EL (cell line): ENCODE measurements around the gene EXOC4.
"Not testable (repeated sequence)": the region's sequence is repeated elsewhere in the genome, so short reads cannot be mapped to it uniquely, and the experiment has no call there.

ENCODE experiments used
- DNase-seq: peaks from one replicate; pipeline ENCODE4 v3.0.0-alpha.2; 2016

The EXOC4 gene

GRCh38 chr7:134060874-134061273 lies 808.0 kb downstream of the EXOC4 start:
- no peak for DNase-seq

- no peak for DNase-seq
These were observed 809.6 kb downstream of the EXOC4 start for GRCh38 chr7:134062460-134062859.

GRCh38 chr7:134065415-134065814 lies 812.5 kb downstream of the EXOC4 start:
- no peak for DNase-seq

- no peak for DNase-seq
These were observed 814.3 kb downstream of the EXOC4 start for GRCh38 chr7:134067164-134067563.

GRCh38 chr7:134068670-134069069 lies 815.8 kb downstream of the EXOC4 start:
- no peak for DNase-seq

- DNase-seq, result no peak
These were observed 816.3 kb downstream of the EXOC4 start for GRCh38 chr7:134069187-134069586.

- no peak for DNase-seq
These were observed 817.8 kb downstream of the EXOC4 start for GRCh38 chr7:134070673-134071072.

GRCh38 chr7:134071355-134072331 lies 818.8 kb downstream of the EXOC4 start:
- DNase-seq, result no peak

GRCh38 chr7:134073276-134073675 lies 820.4 kb downstream of the EXOC4 start:
- DNase-seq, result no peak

- no peak for DNase-seq
These were observed 822.9 kb downstream of the EXOC4 start for GRCh38 chr7:134075799-134076198.

- DNase-seq, result not testable (repeated sequence)
These were observed 824.7 kb downstream of the EXOC4 start for GRCh38 chr7:134077560-134077959.

GRCh38 chr7:134078991-134079390 lies 826.1 kb downstream of the EXOC4 start:
- no peak for DNase-seq

- no peak for DNase-seq
These were observed 828.8 kb downstream of the EXOC4 start for GRCh38 chr7:134081695-134082094.

- peak; percentile 49 for DNase-seq
These were observed 831.0 kb downstream of the EXOC4 start for GRCh38 chr7:134083766-134084487.

- DNase-seq, result no peak
These were observed 831.7 kb downstream of the EXOC4 start for GRCh38 chr7:134084488-134085144.

GRCh38 chr7:134085311-134085710 lies 832.4 kb downstream of the EXOC4 start:
- DNase-seq, result no peak

GRCh38 chr7:134086998-134087735 lies 834.3 kb downstream of the EXOC4 start:
- no peak for DNase-seq

GRCh38 chr7:134088199-134088598 lies 835.3 kb downstream of the EXOC4 start:
- no peak for DNase-seq

- no peak for DNase-seq
These were observed 836.6 kb downstream of the EXOC4 start for GRCh38 chr7:134089446-134089845.

GRCh38 chr7:134098072-134098471 lies 845.2 kb downstream of the EXOC4 start:
- no peak for DNase-seq

GRCh38 chr7:134101716-134102115 lies 848.8 kb downstream of the EXOC4 start:
- DNase-seq, result no peak

- DNase-seq, result no peak
These were observed 851.3 kb downstream of the EXOC4 start for GRCh38 chr7:134104166-134104565.

GRCh38 chr7:134105841-134106240 lies 853.0 kb downstream of the EXOC4 start:
- no peak for DNase-seq
